GM12878 (cell line): Measurements from ENCODE around the gene CLASRP. TPM values are rescaled to one million over a fixed set of nuclear protein-coding genes. Genes with fewer than 3 reads are reported as not detected.

Experiments used
- ATAC-seq: fragments of 200-7000 bp; cut with Tn5 transposase; 3 replicates; pipeline ENCODE4 v1.9.1; 2020; ENCODE audit warnings: mild to moderate bottlenecking, moderate library complexity
- BruUV-seq: library from RNA; stranded (reverse); fragments of 400-500 nt; replicated peaks from 2 replicates; lab custom pipeline; 2021; lab: Mats Ljungman, UMichigan
- CTCF ChIA-PET: fragments of 300-600 bp; sonication (Branson Sonifier 250); formaldehyde crosslinking; extraction: SDS; loops from one replicate; lab custom pipeline; 2021; ENCODE audit warnings: inconsistent platforms; lab: Yijun Ruan, JAX
- POLR2A ChIA-PET: fragments of 350-600 bp; formaldehyde crosslinking; extraction: SDS; loops from one replicate; lab custom pipeline; 2021; ENCODE audit warnings: inconsistent platforms; lab: Charles Lee
- RAD21 ChIA-PET: fragments of 300-600 bp; sonication (Branson Sonifier 250); formaldehyde crosslinking; loops from one replicate; lab custom pipeline; 2023; ENCODE audit warnings: antibody characterized with exemption; ENCODE audit not compliant: unreplicated experiment; lab: Charles Lee
- SMC1A ChIA-PET: fragments of 300-600 bp; sonication (Branson Sonifier 250); formaldehyde crosslinking; loops from one replicate; lab custom pipeline; 2023; ENCODE audit not compliant: unreplicated experiment, uncharacterized antibody; lab: Charles Lee
- DNase-seq: peaks from one replicate; pipeline ENCODE4 v3.0.0-alpha.2; 2011; ENCODE audit warnings: low read depth, low spot score
- FAIRE-seq: peaks from 3 replicates; lab custom pipeline; 2011; peaks lifted over from hg19 to GRCh38; lab: Jason Lieb, UNC
- H2AFZ ChIP-seq: 2 replicates; pipeline ENCODE4 v1.6.0; 2011; ENCODE audit warnings: low read depth, low read length, control low read depth; ENCODE audit not compliant: control insufficient read depth
- H3K27ac ChIP-seq: 2 replicates; pipeline ENCODE4 v1.5.1; 2011; ENCODE audit warnings: control low read depth; ENCODE audit not compliant: control insufficient read depth, insufficient read depth
- H3K27me3 ChIP-seq, 2 experiments: replicated peaks in 1 of 2; 2 replicates each; pipeline versions ENCODE4 v1.6.0 to v1.6.1; 2011; ENCODE audit warnings: low read length in 1 of 2; ENCODE audit not compliant: control insufficient read depth in 2 of 2, insufficient read depth in 2 of 2
- H3K36me3 ChIP-seq, 2 experiments: 2 replicates each; pipeline ENCODE4 v1.5.1; 2011; ENCODE audit warnings: low read length in 1 of 2; ENCODE audit not compliant: control insufficient read depth in 2 of 2, insufficient read depth in 2 of 2
- H3K4me1 ChIP-seq: 2 replicates; pipeline ENCODE4 v1.6.1; 2011; ENCODE audit warnings: mild to moderate bottlenecking, low read length, moderate library complexity, mixed read lengths; ENCODE audit not compliant: control insufficient read depth, insufficient read depth
- H3K4me2 ChIP-seq: 2 replicates; pipeline ENCODE4 v1.6.0; 2011; ENCODE audit warnings: control low read depth; ENCODE audit not compliant: control insufficient read depth, insufficient read depth
- H3K4me3 ChIP-seq: fragments of 200-600 bp; sonication (generic); 2 replicates; pipeline ENCODE4 v1.5.1; 2016
- H3K79me2 ChIP-seq: 2 replicates; pipeline ENCODE4 v1.6.0; 2011; ENCODE audit warnings: low read length; ENCODE audit not compliant: control insufficient read depth, insufficient read depth
- H3K9ac ChIP-seq: 2 replicates; pipeline ENCODE4 v1.8.0; 2011; ENCODE audit warnings: low read length, control low read depth, mixed read lengths; ENCODE audit not compliant: control insufficient read depth, insufficient read depth
- H3K9me3 ChIP-seq: replicated peaks from 3 replicates; pipeline ENCODE4 v1.5.1; 2011; ENCODE audit warnings: mild to moderate bottlenecking, low read length; ENCODE audit not compliant: control insufficient read depth, insufficient read depth
- H4K20me1 ChIP-seq: 2 replicates; pipeline ENCODE4 v1.6.0; 2011; ENCODE audit not compliant: control insufficient read depth, insufficient read depth
- BACH1 ChIP-seq: fragments of 450-650 bp; IDR thresholded peaks from 2 replicates; pipeline ENCODE4 v1.6.1; 2017; ENCODE audit warnings: mild to moderate bottlenecking, borderline replicate concordance
- CEBPZ ChIP-seq: fragments of 150-350 bp; IDR thresholded peaks from 2 replicates; pipeline ENCODE4 v1.6.1; 2016; ENCODE audit warnings: low read depth, low read length
- CHD2 ChIP-seq: IDR thresholded peaks from 2 replicates; pipeline ENCODE4 v1.6.1; 2011; ENCODE audit warnings: low read depth, low read length, improper control_type of control experiment, borderline replicate concordance
- MEF2B ChIP-seq: fragments of 450-650 bp; IDR thresholded peaks from 2 replicates; pipeline ENCODE4 v1.6.1; 2018; ENCODE audit warnings: mild to moderate bottlenecking, moderate library complexity; ENCODE audit not compliant: partially characterized antibody, poor library complexity, severe bottlenecking
- NR2C1 ChIP-seq: fragments of 450-650 bp; IDR thresholded peaks from 2 replicates; pipeline ENCODE4 v1.6.1; 2017; ENCODE audit warnings: antibody characterized with exemption, mild to moderate bottlenecking, moderate library complexity
- RAD51 ChIP-seq: fragments of 450-650 bp; IDR thresholded peaks from 2 replicates; pipeline ENCODE4 v1.6.1; 2016; ENCODE audit warnings: moderate library complexity, mild to moderate bottlenecking, inconsistent platforms
- SUPT20H ChIP-seq: IDR thresholded peaks from 2 replicates; pipeline ENCODE4 v1.6.1; 2011; ENCODE audit warnings: low read depth, mild to moderate bottlenecking, low read length, moderate library complexity, borderline replicate concordance; ENCODE audit not compliant: control insufficient read depth
- TCF3 ChIP-seq: IDR thresholded peaks from 2 replicates; pipeline ENCODE4 v1.6.1; 2012; ENCODE audit warnings: low read depth, mild to moderate bottlenecking, low read length, borderline replicate concordance; ENCODE audit not compliant: insufficient read depth
- ZNF207 ChIP-seq: fragments of 450-650 bp; IDR thresholded peaks from 2 replicates; pipeline ENCODE4 v1.6.1; 2014; ENCODE audit warnings: antibody characterized with exemption, mild to moderate bottlenecking, borderline replicate concordance
- ZNF384 ChIP-seq: IDR thresholded peaks from 2 replicates; pipeline ENCODE4 v1.6.1; 2012; ENCODE audit warnings: low read depth, mild to moderate bottlenecking, low read length, improper control_type of control experiment, borderline replicate concordance
- ZNF687 ChIP-seq: fragments of 450-650 bp; IDR thresholded peaks from 2 replicates; pipeline ENCODE4 v1.6.1; 2017; ENCODE audit warnings: mild to moderate bottlenecking, moderate library complexity
- WGBS: methylation state at CpG from one replicate; pipeline ENCODE4 v1.1.6; 2016; ENCODE audit warnings: low lambda C conversion rate; ENCODE audit not compliant: insufficient replicate concordance, insufficient coverage; ENCODE audit errors: missing lambda C conversion rate; 5-methylcytosine and 5-hydroxymethylcytosine counted together
- in situ Hi-C: fragments of 300-500 bp; cut with MboI; formaldehyde crosslinking; loops from 9 replicates; pipeline ENCODE4 v1.14.3; 2018; ENCODE audit warnings: mixed read lengths
- intact Hi-C: fragments of 100-400 bp; cut with micrococcal nuclease; formaldehyde crosslinking; loops from one replicate; pipeline ENCODE4 v1.14.2; 2022; ENCODE audit not compliant: unreplicated experiment
- polyA plus RNA-seq, 11 experiments: library from polyadenylated mRNA; depleted of rRNA in 4 of 11; unstranded in 6 of 11; stranded (reverse) in 5 of 11; fragments of >200 nt; fragmentation: Nextera tagmentation in 4 of 11; fragmentation: Illumina TruSeq in 1 of 11; extraction: Ambion mirVana in 4 of 11; extraction: Trizol in 1 of 11; gene quantifications; 1 replicate in 1 of 11; 2 replicates in 10 of 11; pipeline versions ENCODE4 v1.2.1 to v1.2.3, GENCODE V29; 2011 to 2016; ENCODE audit warnings: inconsistent platforms in 2 of 11, missing spikeins in 2 of 11, low read depth in 1 of 11
- total RNA-seq, 4 experiments: library from RNA; depleted of rRNA in 3 of 4; stranded (reverse); fragments of >200 nt in 3 of 4; fragmentation: Illumina TruSeq in 1 of 4; extraction: Trizol in 1 of 4; gene quantifications; 2 replicates each; pipeline versions ENCODE4 v1.2.1 to v1.2.3, GENCODE V29; 2013 to 2021

The CLASRP gene
- total and polyA plus RNA-seq, 10 of the 15 experiments (the other 5 are each of a cell fraction or from before 2014, with no cell fraction given): 0.68 to 75.8 (median 30.2) TPM

- no peak for TF ChIP-seq CEBPZ
Observed at GRCh38 chr19:45003485-45003884, 35.4 kb upstream of the CLASRP start (continued).

DNA sequence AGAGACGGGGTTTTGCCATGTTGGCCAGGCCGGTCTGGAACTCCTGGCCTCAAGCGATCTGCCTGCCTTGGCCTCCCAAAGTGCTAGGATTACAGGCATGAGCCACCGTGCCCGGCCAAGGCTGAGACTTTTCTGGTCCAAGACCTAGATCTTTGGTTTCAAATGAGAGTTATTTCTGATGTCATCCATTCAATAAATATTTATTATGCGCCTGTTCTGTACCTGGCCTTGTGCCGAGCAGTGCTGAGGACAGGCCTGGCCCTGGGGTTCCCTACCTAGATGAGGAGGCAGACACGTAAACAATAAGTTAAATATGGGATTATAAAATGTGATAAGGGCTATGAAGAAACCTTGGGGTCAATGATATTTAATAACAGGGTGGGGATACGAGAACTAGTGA is 33.1 kb upstream of the CLASRP start:
- TF ChIP-seq BACH1: no peak
- TF ChIP-seq MEF2B: no peak
- TF ChIP-seq ZNF384: no peak
- no peak for TF ChIP-seq TCF3
- no peak for TF ChIP-seq CHD2
- no peak for TF ChIP-seq ZNF207
- TF ChIP-seq ZNF687: no peak
- TF ChIP-seq NR2C1: no peak
- TF ChIP-seq RAD51: no peak
- no peak for TF ChIP-seq SUPT20H
- TF ChIP-seq, all 136 proteins: peak for 0

More for the DNA sequence above, 33.1 kb upstream of the CLASRP start:
- intact Hi-C loops (no loop called here), in situ Hi-C loops (no loop called here)
- H3K36me3 ChIP-seq: peaks cover 2 to 16% of the 10 kb centered on the region in 2 experiments; a peak in 3 of 4 replicates
- no peak for FAIRE-seq
- H3K9me3 ChIP-seq: no peaks in the 10 kb centered on the region
- H3K4me3 ChIP-seq: no peak overlapping the region
- 92% methylated on average over 9 of the region's 9 CpGs for WGBS
- no peak overlapping the region for H3K27ac ChIP-seq
- POLR2A ChIA-PET: interaction anchor here (0.6 kb wide), 1 partner anchor 23 kb away, joined by 4 read pairs; no protein-coding TSS in a partner anchor
- H2AFZ ChIP-seq: no peak overlapping the region
- no peak for ATAC-seq
- H3K9ac ChIP-seq: no peak overlapping the region
- CTCF ChIA-PET: no interaction called here
- no peaks in the 10 kb centered on the region for H3K27me3 ChIP-seq
- no TSS peak for BruUV-seq
- H3K4me2 ChIP-seq: no peak overlapping the region
- RAD21 ChIA-PET: no interaction called here
- no peaks in the 10 kb centered on the region for H4K20me1 ChIP-seq
- DNase-seq: no peak
- SMC1A ChIA-PET: no interaction called here
- H3K79me2 ChIP-seq: peaks cover 12% of the 10 kb centered on the region
- peaks cover 3% of the 10 kb centered on the region; the same call in 1 of the 2 replicates for H3K4me1 ChIP-seq
